Embryonic facial prominence (tissue), 1 donor: ENCODE measurements around the gene BICDL1.
"Not testable (repeated sequence)": the region's sequence is repeated elsewhere in the genome, so short reads cannot be mapped to it uniquely, and the experiment has no call there.

Experiments used
- DNase-seq: peaks from one replicate; pipeline ENCODE4 v3.0.0-alpha.2; 2016; ENCODE audit errors: extremely low spot score

Gene BICDL1

GRCh38 chr12:119988472-119989360 is at the start of gene BICDL1:
BICDL1 (plus strand) TSS chr12:119989236; CDS start chr12:119989869, 633 bp downstream.
- no peak for DNase-seq

DNA sequence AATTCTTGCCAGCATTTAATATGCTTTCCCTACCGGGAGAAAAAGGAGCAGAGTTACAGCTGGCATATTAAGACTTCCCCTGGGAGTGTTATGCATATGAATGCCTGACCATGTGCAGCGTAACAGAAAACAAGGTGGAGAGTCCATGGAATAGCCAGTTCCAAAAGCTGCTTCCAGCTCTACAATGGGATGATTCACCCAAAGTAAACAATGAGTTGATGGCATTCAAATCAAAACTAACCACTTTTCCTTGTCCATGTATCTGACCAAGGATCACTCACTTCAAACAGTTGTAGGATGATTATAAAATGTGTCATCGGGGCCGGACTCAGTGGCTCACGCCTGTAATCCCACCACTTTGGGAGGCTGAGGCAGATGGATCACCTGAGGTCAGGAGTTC is 48.1 kb upstream of the BICDL1 start:
- DNase-seq: no peak

DNA sequence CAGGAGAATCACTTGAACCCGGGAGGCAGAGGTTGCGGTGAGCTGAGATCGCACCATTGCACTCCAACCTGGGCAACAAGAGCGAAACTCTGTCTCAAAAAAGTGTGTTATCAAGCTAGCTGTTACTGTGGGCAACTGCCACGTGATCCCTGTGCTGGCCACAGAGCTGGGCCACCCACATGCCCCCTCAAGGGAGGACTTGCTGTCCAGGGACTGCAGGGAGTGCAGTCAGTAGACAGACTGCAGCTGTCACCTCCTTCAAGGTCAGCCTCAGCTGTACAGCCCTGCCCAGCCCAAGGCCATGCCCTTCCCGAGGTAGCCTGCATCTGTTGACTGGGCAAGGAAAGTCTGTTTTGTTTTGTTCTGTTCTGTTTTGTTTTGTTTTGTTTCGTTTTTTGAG is 46.6 kb upstream of the BICDL1 start:
- no peak for DNase-seq

DNA sequence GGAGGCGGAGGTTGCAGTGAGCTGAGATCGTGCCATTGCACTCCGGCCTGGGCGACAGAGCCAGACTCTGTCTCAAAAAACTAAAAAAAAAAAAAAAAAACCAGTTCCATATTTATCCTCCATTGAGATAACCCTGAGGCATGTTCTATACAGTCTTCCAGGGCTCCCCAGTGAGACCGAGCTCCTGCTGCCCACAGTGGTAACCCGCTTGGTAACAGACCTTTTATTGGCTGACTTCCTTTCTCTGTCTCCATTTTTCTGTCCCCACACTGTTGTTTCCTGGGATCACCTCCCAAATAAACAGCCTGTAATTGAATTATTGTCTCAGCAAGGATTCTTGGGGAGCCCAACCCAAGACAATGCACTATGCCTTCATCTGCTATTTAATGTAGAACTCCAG is 42.8 kb upstream of the BICDL1 start:
- DNase-seq: no peak

DNA sequence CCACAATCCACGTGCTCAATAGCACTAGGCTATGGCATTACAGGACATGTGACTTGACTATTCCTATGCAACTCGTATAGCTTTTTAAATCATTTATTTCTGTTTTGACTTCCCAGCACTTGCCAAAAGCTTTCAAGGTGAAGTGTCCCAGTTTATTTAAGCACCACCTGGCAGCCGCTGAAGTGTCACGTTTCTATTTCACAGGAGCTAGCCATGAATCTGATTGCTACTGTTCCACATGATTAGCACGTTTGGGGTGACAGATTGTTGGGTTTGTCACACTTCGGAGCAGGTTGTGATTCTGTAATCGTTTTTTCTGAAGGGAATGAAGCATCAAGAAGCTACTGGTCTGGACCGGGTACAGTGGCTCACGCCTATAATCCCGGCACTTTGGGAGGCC is 39.9 kb upstream of the BICDL1 start:
- no peak for DNase-seq

GRCh38 chr12:119949594-119949993 is 39.4 kb upstream of the BICDL1 start:
- DNase-seq: no peak

DNA sequence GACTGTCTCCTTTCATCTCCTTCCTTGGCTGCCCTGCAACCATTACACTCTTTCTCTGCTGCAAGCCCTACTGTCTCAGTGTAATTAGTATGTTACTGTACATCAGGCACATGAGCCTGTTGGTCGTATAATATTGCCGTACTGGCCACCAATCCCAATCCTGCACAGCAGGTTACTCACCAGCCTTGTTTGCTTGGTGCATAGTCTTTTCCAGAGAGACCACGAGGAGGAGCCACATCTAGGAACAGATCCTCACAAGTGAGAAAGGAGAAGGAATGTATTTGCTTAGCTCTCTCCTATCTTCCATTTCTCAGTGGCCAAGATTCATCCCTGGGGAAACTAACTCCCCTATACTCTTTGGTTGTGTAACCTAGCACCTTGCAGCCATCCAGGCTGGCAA is 33.0 kb upstream of the BICDL1 start:
- no peak for DNase-seq

DNA sequence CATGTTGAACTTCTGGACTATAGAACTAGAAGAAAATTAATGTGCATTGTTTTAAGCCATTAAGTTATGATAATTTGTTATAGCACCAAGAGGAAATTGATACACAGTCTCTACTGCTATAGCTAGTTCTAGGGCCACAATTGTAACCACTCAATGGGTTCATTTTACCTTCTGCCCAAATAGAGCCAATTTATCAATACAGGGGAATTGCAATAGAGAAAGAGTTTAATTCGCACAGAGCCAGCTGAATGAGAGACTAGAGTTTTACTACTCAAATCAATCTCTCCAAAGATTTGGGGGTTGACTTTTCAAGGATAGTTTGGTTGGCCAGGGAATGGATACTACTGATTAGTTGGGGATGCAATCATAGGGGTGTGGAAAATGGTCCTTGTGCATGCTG is 31.9 kb upstream of the BICDL1 start:
- DNase-seq: no peak

GRCh38 chr12:119959435-119959834 is 29.6 kb upstream of the BICDL1 start:
- DNase-seq: no peak

- DNase-seq: no peak
These were observed 24.9 kb upstream of the BICDL1 start for GRCh38 chr12:119964123-119964522.

DNA sequence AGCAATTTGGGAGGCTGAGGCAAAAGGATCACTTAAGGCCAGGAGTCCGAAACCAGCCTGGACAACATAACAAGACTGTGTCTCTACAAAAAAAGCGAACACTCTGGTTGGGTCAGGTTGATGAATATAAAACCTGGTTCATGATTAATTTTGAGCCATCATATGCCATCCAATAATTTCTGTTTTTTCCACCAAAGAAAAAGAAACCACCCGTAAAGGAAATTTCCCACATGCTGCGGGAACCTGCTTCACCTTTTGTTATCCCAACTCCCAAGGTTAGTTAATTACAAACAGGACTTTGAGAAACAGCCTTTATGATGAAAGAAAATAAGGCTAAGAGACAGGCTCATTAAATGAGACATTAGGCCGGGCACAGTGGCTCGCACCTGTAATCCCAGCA is 24.1 kb upstream of the BICDL1 start:
- DNase-seq: no peak

DNA sequence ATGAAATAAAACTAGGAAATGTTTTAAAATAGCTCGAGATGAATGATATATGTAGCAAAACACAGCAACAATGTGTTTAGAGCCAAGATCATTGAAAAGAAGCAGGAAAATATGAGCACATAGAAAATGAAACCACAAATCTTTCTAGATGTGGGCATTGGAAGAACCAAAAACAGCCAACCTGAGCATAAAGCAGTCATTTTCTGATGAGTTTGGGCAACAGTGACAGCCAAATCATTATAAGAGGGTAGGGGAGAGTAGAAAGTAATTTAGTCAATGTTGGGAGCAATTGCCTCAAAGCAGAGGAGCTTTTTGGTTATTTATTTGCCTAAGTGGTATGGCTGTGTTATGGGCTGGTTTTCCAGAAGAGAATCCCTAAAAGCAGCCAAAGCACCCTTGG is 8.8 kb upstream of the BICDL1 start:
- DNase-seq: no peak

- DNase-seq: not testable (repeated sequence)
These were observed 8.3 kb upstream of the BICDL1 start for GRCh38 chr12:119980702-119981101.

- no peak for DNase-seq
These were observed 310 bp downstream of the BICDL1 start for GRCh38 chr12:119989361-119989730.

DNA sequence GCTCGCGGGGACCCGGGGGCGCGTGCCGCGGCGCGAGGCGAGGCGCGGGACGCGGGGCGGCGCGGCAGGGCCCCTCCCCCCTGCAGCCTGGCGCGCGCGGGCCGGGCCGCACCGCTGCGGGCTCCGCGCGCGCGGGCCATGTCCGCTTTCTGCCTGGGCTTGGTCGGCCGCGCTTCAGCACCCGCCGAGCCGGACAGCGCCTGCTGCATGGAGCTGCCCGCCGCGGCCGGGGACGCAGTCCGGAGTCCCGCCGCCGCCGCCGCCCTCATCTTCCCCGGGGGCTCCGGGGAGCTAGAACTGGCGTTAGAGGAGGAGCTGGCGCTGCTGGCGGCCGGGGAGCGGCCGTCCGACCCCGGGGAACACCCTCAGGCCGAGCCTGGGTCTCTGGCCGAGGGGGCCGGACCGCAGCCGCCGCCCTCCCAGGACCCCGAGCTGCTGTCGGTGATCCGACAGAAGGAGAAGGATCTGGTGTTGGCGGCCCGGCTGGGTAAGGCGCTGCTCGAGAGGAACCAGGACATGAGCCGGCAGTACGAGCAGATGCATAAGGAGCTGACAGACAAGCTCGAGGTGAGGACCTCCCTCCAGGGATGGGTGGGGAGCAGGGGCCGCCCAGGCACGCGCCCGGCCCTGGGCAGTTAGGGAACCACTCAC is 820 bp downstream of the BICDL1 start:
- peak; percentile 14 for DNase-seq

DNA sequence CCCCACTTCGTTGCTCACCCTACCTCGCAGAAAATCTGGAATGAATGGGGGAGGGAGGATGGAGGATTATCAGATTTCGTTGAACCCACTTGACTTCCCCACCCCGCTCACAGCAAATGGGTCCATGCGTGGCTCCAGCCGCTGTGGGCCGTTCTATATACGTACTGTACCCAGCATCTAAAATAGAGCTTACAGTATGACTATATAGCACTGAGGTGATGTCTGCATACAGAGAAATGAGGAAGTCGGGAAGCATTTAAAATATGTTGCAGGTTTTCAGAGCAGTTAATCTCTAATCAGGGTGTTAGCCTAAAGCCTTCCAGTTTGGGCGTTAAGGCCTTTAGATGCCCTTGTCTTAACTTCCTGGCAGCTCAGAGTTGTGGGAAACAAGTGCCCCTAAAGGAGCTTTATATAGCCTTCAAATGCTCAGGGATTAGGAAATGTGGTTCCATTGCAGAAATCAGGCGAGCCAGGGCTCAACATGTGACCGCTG is 1.4 kb downstream of the BICDL1 start:
- DNase-seq: no peak

DNA sequence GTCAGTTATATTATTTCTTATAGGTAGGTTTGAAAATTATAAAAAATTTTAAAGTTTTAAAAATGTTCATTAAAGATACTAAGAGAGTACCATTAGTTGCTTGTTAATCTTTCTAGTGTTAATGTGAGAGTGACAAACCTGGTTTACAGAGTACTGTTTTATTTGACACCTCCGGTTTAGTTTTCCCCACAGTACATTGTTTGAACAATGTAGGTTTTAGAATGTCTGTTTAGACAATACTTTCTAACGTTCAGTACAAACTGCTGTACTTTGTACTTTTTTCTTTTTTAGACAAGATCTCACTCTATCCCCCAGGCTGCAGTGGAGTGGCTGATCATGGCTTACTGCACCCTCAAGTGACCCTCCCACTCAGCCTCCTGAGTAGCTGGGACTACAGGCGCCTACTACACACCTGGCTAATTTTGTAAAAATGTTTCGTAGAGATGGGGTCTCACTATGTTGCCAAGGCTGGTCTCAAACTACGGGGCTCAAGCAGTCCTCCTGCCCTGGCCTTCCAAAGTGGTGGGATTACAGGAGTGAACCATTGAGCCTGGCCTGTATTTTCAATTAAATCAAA is 3.2 kb downstream of the BICDL1 start:
- DNase-seq: no peak

DNA sequence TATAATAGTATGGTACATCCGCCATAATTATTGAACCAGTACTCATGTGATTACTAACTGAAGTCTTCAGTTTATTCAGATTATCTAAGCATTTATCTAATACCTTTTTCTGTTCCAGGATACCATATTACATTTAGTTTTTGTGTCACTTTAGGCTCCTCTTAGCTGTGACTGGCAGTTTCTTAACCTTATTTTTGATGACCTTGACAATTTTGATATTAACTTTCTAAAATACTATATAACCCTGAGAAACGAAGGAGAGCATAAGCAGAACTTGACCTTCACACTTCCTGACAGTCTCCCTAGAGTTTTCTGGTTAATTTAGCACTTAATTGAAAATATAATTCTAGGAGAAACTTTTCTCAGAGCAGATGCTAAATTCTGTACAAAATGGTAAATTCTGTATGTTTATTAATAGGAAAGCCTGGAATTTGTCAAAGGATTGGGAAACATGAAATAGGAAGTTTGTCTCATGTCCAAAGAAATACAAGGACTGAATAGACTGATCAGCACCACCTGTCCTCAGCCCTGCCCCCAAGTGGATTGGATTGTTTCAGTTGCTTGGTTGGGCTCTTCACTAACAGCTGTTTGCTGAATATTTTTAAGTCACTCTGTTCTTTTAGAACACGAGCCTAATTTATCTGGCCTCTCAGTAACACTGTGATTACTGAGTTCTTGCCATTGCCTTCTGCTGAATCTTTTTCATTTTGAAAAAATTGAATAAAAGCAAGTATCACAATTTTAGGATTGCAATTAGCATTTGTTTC is 6.0 kb downstream of the BICDL1 start:
- no peak for DNase-seq

DNA sequence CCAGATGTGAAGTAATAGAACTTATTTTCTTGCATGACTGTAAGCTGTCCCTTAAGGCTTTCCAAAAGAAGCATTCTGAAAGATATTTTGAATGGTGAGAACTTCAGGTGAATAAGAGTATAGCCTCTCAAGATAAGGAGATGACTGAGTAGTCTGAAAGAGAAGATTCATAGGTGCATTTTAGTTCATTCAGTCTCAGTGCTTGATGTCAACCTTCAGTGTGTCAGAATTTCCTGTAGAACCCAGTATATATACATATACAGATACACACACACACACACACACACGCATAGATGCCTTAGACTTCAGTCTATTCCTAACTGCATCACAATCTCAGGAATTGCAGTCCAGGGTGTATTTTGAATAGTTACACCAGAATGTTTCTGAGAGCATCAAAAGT is 7.4 kb downstream of the BICDL1 start:
- DNase-seq: no peak

- DNase-seq: no peak
These were observed 9.6 kb downstream of the BICDL1 start for GRCh38 chr12:119998471-119999245.

GRCh38 chr12:120000556-120000955 is 11.5 kb downstream of the BICDL1 start:
- no peak for DNase-seq
